ENCODE data around the gene PCDH9.

- TF ChIP-seq POLR2AphosphoS5 (IDR thresholded peaks at IDR 0.05; ENCODE audit: low read depth, low read length) (no peak), POLR2A (IDR thresholded peaks at IDR 0.05; ENCODE audit: low read depth, low read length) (no peak)
Observed at GRCh38 chr13:66362485-66362884, 867.7 kb downstream of the PCDH9 start.
